ENCODE measurements around the gene FAM3B. TPM values are rescaled to one million over a fixed set of nuclear protein-coding genes. Genes with fewer than 3 reads are reported as not detected.

Gene FAM3B
- total and polyA plus RNA-seq, 4 donors, result 0.90 to 28.5 (median 2.6) TPM

GRCh38 chr21:41325138-41325912 is 8.7 kb downstream of the FAM3B start:
- WGBS, 2 donors, result 42 to 51% methylated on average over 7 of the region's 7 CpGs
- DNase-seq (no peak), ATAC-seq (ENCODE audit: low FRiP score) (no peak)
- Histone ChIP-seq H3K4me3 (ENCODE audit: low read length in 2 of 2) (no peak overlapping the region), H3K9me3 (ENCODE audit: control insufficient read depth, low read length) (no peaks in the 10 kb centered on the region), H3K36me3 (ENCODE audit: control insufficient read depth in 1 of 2, insufficient read depth in 2 of 2, low read length in 1 of 2) (no peaks in the 10 kb centered on the region), H3K27me3 (ENCODE audit: control insufficient read depth in 1 of 2, insufficient read depth in 2 of 2, low read length in 1 of 2) (no peaks in the 10 kb centered on the region), H3K4me1 (ENCODE audit: control insufficient read depth in 1 of 2, insufficient read depth in 2 of 2, low read length in 2 of 2) (no peaks in the 10 kb centered on the region), H3K27ac (ENCODE audit: low read depth in 1 of 2, low read length in 2 of 2) (no peak overlapping the region)
- intact Hi-C loops (cut with DNase I), result no loop called here

- ATAC-seq (ENCODE audit: low FRiP score) (no peak), DNase-seq (no peak)
- WGBS, 2 donors, result 95 to 96% methylated on average over 13 of the region's 13 CpGs
- H3K4me1 ChIP-seq (ENCODE audit: control insufficient read depth in 1 of 2, insufficient read depth in 2 of 2, low read length in 2 of 2), result no peaks in the 10 kb centered on the region
- no peaks in the 10 kb centered on the region for H3K9me3 ChIP-seq (ENCODE audit: control insufficient read depth, low read length)
- H3K27ac ChIP-seq (ENCODE audit: low read depth in 1 of 2, low read length in 2 of 2), result no peak overlapping the region
- no peaks in the 10 kb centered on the region for H3K27me3 ChIP-seq (ENCODE audit: control insufficient read depth in 1 of 2, insufficient read depth in 2 of 2, low read length in 1 of 2)
- H3K36me3 ChIP-seq (ENCODE audit: control insufficient read depth in 1 of 2, insufficient read depth in 2 of 2, low read length in 1 of 2), result no peaks in the 10 kb centered on the region
- intact Hi-C loops (cut with DNase I), result no loop called here
- no peak overlapping the region for H3K4me3 ChIP-seq (ENCODE audit: low read length in 2 of 2)
Measured at GRCh38 chr21:41326414-41327080, 9.9 kb downstream of the FAM3B start.

- DNase-seq (no peak), ATAC-seq (ENCODE audit: low FRiP score) (no peak)
- Histone ChIP-seq H3K27ac (ENCODE audit: low read depth in 1 of 2, low read length in 2 of 2) (no peak overlapping the region), H3K27me3 (ENCODE audit: control insufficient read depth in 1 of 2, insufficient read depth in 2 of 2, low read length in 1 of 2) (no peaks in the 10 kb centered on the region), H3K9me3 (ENCODE audit: control insufficient read depth, low read length) (no peaks in the 10 kb centered on the region), H3K4me3 (ENCODE audit: low read length in 2 of 2) (no peak overlapping the region), H3K36me3 (ENCODE audit: control insufficient read depth in 1 of 2, insufficient read depth in 2 of 2, low read length in 1 of 2) (no peaks in the 10 kb centered on the region), H3K4me1 (ENCODE audit: control insufficient read depth in 1 of 2, insufficient read depth in 2 of 2, low read length in 2 of 2) (no peaks in the 10 kb centered on the region)
- intact Hi-C loops (cut with DNase I), result no loop called here
- 93 to 96% methylated on average over 8 of the region's 8 CpGs for WGBS, 2 donors
Measured at GRCh38 chr21:41327753-41328152, 11.2 kb downstream of the FAM3B start.

- ATAC-seq (ENCODE audit: low FRiP score) (no peak), DNase-seq (no peak)
- Histone ChIP-seq H3K36me3 (ENCODE audit: control insufficient read depth in 1 of 2, insufficient read depth in 2 of 2, low read length in 1 of 2) (no peaks in the 10 kb centered on the region), H3K4me3 (ENCODE audit: low read length in 2 of 2) (no peak overlapping the region), H3K9me3 (ENCODE audit: control insufficient read depth, low read length) (no peaks in the 10 kb centered on the region), H3K27me3 (ENCODE audit: control insufficient read depth in 1 of 2, insufficient read depth in 2 of 2, low read length in 1 of 2) (no peaks in the 10 kb centered on the region), H3K4me1 (ENCODE audit: control insufficient read depth in 1 of 2, insufficient read depth in 2 of 2, low read length in 2 of 2) (no peaks in the 10 kb centered on the region), H3K27ac (ENCODE audit: low read depth in 1 of 2, low read length in 2 of 2) (no peak overlapping the region)
- WGBS, 2 donors, result 69 to 78% methylated on average over 16 of the region's 16 CpGs
- intact Hi-C loops (cut with DNase I), result no loop called here
Measured at GRCh38 chr21:41328660-41329607, 12.3 kb downstream of the FAM3B start.

- ATAC-seq (ENCODE audit: low FRiP score) (no peak), DNase-seq (no peak)
- WGBS, 2 donors, result 86 to 97% methylated on average over 1 of the region's 1 CpG
- Histone ChIP-seq H3K27me3 (ENCODE audit: control insufficient read depth in 1 of 2, insufficient read depth in 2 of 2, low read length in 1 of 2) (no peaks in the 10 kb centered on the region), H3K4me3 (ENCODE audit: low read length in 2 of 2) (no peak overlapping the region), H3K4me1 (ENCODE audit: control insufficient read depth in 1 of 2, insufficient read depth in 2 of 2, low read length in 2 of 2) (no peaks in the 10 kb centered on the region), H3K36me3 (ENCODE audit: control insufficient read depth in 1 of 2, insufficient read depth in 2 of 2, low read length in 1 of 2) (no peaks in the 10 kb centered on the region), H3K27ac (ENCODE audit: low read depth in 1 of 2, low read length in 2 of 2) (no peak overlapping the region), H3K9me3 (ENCODE audit: control insufficient read depth, low read length) (peaks cover 2% of the 10 kb centered on the region)
- intact Hi-C loops (cut with DNase I), result no loop called here
Measured at GRCh38 chr21:41333752-41334151, 17.2 kb downstream of the FAM3B start.

GRCh38 chr21:41337515-41337914 is 20.9 kb downstream of the FAM3B start:
- DNase-seq (no peak), ATAC-seq (ENCODE audit: low FRiP score) (no peak)
- 95 to 98% methylated on average over 3 of the region's 3 CpGs for WGBS, 2 donors
- H3K27me3 ChIP-seq (ENCODE audit: control insufficient read depth in 1 of 2, insufficient read depth in 2 of 2, low read length in 1 of 2), result no peaks in the 10 kb centered on the region
- H3K4me1 ChIP-seq (ENCODE audit: control insufficient read depth in 1 of 2, insufficient read depth in 2 of 2, low read length in 2 of 2), result no peaks in the 10 kb centered on the region
- intact Hi-C loops (cut with DNase I), result no loop called here
- no peak overlapping the region for H3K27ac ChIP-seq (ENCODE audit: low read depth in 1 of 2, low read length in 2 of 2)
- H3K4me3 ChIP-seq (ENCODE audit: low read length in 2 of 2), result no peak overlapping the region
- peaks cover 2% of the 10 kb centered on the region for H3K9me3 ChIP-seq (ENCODE audit: control insufficient read depth, low read length)
- no peaks in the 10 kb centered on the region for H3K36me3 ChIP-seq (ENCODE audit: control insufficient read depth in 1 of 2, insufficient read depth in 2 of 2, low read length in 1 of 2)

GRCh38 chr21:41338455-41338854 is 21.9 kb downstream of the FAM3B start:
- 83 to 89% methylated on average over 8 of the region's 8 CpGs for WGBS, 2 donors
- no peak overlapping the region for H3K4me3 ChIP-seq (ENCODE audit: low read length in 2 of 2)
- no peaks in the 10 kb centered on the region for H3K4me1 ChIP-seq (ENCODE audit: control insufficient read depth in 1 of 2, insufficient read depth in 2 of 2, low read length in 2 of 2)
- no peaks in the 10 kb centered on the region for H3K36me3 ChIP-seq (ENCODE audit: control insufficient read depth in 1 of 2, insufficient read depth in 2 of 2, low read length in 1 of 2)
- no peaks in the 10 kb centered on the region for H3K27me3 ChIP-seq (ENCODE audit: control insufficient read depth in 1 of 2, insufficient read depth in 2 of 2, low read length in 1 of 2)
- intact Hi-C loops (cut with DNase I), result no loop called here
- H3K27ac ChIP-seq (ENCODE audit: low read depth in 1 of 2, low read length in 2 of 2), result no peak overlapping the region
- DNase-seq (no peak), ATAC-seq (ENCODE audit: low FRiP score) (no peak)
- H3K9me3 ChIP-seq (ENCODE audit: control insufficient read depth, low read length), result peaks cover 3% of the 10 kb centered on the region

GRCh38 chr21:41342035-41342434 is 25.4 kb downstream of the FAM3B start:
- ATAC-seq (ENCODE audit: low FRiP score) (no peak), DNase-seq (no peak)
- Histone ChIP-seq H3K36me3 (ENCODE audit: control insufficient read depth in 1 of 2, insufficient read depth in 2 of 2, low read length in 1 of 2) (no peaks in the 10 kb centered on the region), H3K4me3 (ENCODE audit: low read length in 2 of 2) (no peak overlapping the region), H3K27me3 (ENCODE audit: control insufficient read depth in 1 of 2, insufficient read depth in 2 of 2, low read length in 1 of 2) (no peaks in the 10 kb centered on the region), H3K27ac (ENCODE audit: low read depth in 1 of 2, low read length in 2 of 2) (no peak overlapping the region), H3K9me3 (ENCODE audit: control insufficient read depth, low read length) (peaks cover 1% of the 10 kb centered on the region), H3K4me1 (ENCODE audit: control insufficient read depth in 1 of 2, insufficient read depth in 2 of 2, low read length in 2 of 2) (no peaks in the 10 kb centered on the region)
- intact Hi-C loops (cut with DNase I), result no loop called here
- whole genome bisulfite sequencing, 2 donors, result 91 to 94% methylated on average over 4 of the region's 4 CpGs
